NCI-H345 (cell line): ENCODE measurements around the gene SEMA4A.
"Not testable (repeated sequence)": the region's sequence is repeated elsewhere in the genome, so short reads cannot be mapped to it uniquely, and the experiment has no call there.

Experiments
- DNase-seq: peaks from one replicate; lab custom pipeline; 2025; lab: John Stamatoyannopoulos, UW

SEMA4A gene

DNA sequence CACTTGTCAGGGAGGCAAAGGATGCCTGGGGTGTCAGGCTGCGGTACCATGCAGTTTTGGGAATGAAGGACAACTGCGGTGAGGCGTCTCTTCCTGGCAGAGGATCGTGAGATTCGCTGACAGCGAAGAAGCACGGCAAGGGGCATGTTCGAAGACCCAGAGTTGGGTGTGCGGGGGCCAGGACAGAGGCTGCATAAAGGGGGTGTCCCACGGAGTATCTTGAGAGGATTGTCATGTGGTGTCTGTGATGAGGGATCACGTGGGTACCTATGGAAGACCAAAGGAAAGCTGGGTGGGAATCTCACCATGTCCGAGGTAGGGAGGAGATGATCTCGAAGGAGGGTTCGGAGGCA lies 40.9 kb downstream of the SEMA4A start:
- peak; percentile 72 for DNase-seq

DNA sequence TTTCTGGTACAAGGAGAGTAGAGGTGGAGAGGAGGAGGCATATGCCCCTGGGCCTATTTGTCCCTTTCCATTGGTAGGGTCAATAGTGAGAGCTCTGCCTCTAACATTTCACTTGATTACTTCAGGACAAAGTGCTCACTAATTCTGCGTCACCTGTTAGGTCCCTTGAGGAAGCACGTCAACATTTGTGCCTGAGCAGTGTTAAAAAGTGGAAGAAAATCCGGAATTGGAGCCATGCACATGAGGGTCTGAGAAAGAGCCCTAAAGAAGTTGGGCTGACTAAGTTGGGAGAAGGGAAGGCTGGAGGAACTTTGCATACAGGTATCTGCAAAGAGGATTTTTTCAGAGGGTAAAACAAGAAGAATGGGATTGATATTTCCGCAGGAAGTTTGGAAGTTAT lies 42.5 kb downstream of the SEMA4A start:
- DNase-seq = no peak

DNA sequence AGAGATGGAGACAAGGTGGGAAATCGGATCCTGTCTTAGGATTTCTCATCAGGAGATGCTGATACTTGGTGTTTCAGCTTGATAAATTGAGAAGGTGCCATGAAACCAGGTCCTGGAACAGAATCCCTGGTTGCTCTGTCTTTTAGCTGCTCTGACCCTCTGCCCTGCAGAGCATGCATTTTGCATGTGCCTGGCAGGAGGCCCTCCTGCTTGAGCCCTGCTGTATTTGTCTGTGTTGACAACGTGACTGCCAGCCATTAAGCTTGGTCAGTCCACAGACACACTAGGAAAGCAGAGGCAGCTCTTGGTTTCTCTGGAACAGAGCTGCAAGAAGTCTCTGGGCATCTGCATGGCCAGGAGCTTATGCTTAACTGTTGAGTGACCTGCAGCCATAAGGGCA lies 43.1 kb downstream of the SEMA4A start:
- no peak for DNase-seq

DNA sequence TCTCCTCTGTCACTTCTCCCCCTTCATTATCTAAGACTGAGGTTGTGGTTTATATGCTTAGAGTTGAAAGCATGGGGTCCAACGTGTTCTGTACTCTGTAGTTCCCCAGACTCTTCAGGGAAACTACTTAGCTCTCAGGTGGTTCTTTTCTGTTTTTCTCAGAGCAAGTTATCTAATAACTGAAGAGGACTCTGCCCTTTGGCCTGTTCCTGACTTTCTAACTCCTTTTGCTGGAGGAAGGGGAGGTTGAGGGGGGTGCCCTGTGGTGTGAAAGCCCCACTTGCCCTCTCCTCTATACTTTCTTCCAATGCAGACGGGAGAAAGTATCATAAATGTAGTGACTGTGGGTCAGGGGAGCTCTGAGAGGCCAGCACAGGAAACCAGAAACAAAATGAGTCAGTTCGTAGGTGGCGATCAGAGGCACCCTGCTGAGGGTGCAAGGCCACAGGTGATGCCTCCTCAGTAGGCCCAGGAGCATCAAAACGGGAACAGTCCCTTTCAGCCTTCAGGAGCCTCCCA lies 45.5 kb downstream of the SEMA4A start:
- DNase-seq = no peak

DNA sequence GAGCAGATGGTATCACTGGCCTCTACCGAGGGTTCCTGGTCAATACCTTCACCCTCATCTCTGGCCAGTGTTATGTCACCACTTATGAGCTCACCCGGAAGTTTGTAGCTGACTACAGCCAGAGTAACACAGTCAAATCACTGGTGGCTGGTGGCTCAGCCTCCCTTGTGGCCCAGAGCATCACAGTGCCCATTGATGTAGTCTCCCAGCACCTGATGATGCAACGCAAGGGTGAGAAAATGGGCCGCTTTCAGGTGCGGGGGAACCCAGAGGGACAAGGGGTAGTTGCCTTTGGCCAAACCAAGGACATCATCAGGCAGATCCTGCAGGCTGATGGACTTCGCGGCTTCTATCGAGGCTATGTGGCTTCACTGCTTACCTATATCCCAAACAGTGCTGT lies 46.7 kb downstream of the SEMA4A start:
- DNase-seq = no peak

DNA sequence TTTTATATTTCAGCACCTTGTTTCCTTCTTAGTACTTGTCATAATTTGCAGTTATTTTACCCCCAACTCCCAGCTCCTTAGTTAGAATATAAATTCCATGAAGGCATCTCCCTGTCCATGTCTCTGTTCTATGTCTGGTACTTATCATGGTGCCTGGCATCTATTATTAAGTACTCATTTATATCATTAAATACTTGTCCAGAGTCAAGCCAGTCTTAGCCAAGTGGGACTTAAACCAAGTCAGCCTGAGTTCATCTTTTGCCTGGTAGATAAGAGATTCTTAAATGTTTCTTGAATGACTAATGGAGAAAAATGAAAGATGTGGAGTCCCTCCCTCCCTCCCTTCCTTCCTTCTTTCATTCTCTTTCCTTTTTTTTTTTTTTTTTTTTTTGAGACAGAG lies 49.9 kb downstream of the SEMA4A start:
- no peak for DNase-seq

DNA sequence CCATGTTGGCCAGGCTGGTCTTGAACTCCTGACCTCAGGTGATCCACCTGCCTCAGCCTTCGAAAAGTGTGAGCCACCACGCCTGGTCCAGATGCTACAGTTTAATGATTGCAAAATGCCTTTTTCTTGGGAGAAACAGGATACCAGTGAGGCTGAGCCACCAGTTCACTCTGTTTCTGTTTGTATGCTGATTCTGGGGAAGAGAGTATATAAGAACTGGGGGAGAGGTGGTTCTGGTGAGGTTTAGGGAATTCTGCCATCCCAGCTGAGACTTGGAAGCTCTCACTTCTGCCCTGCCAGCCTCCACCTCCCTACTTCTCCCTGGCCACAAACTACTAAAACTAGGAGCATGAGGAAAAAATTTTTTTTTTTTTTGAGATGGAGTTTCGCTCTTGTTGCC lies 51.3 kb downstream of the SEMA4A start:
- DNase-seq = no peak

DNA sequence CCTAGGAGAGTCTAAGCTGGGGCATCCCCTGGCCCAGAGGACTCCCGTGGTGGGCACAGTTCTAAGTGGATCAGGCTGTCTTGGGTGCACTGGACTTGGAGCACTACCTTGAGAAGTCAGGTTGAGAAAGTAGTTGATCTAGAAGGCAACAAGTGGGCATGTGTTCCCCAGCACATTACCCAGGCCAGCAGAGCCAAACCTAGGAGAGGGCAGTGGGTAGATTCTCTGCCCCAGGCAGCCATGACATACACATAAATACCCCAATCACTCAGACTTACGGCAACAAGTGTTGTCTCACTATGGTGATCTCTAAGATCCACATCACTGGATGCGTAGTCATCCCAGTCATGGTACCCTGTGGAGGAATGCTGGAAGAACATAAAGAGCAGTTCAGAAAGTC lies 57.9 kb downstream of the SEMA4A start:
- DNase-seq = no peak

DNA sequence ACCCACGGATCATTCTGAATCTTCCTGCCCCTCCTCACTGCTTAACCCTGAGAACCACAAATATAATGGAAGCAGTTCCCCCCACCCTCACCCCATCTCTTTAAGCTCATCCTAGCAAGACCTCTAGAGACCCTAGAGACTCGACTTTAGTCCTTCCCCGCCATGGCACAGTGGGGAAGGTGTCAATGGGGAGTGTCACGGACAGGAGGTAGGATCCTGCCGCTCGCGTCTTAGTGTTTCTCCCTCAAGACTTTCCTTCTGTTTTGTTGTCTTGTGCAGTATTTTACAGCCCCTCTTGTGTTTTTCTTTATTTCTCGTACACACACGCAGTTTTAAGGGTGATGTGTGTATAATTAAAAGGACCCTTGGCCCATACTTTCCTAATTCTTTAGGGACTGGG lies 58.7 kb downstream of the SEMA4A start:
- no peak for DNase-seq

DNA sequence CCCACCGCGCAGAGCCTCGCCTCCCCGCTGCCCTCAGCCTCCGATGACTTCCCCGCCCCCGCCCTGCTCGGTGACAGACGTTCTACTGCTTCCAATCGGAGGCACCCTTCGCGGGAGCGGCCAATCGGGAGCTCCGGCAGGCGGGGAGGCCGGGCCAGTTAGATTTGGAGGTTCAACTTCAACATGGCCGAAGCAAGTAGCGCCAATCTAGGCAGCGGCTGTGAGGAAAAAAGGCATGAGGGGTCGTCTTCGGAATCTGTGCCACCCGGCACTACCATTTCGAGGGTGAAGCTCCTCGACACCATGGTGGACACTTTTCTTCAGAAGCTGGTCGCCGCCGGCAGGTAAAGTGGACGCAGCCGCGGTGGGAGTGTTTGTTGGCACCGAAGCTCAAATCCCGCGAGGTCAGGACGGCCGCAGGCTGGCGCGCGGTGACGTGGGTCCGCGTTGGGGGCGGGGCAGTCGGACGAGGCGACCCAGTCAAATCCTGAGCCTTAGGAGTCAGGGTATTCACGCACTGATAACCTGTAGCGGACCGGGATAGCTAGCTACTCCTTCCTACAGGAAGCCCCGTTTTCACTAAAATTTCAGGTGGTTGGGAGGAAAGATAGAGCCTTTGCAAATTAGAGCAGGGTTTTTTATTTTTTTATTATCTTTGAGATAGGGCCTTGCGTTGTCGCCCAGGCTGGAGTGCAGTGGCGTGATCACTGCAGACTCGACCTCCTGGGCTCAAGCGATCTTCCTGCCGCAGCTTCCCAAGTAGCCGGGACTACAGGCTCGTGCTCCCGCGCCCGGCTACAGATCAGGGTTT lies 59.7 kb downstream of the SEMA4A start, which contains the start of gene PMF1:
PMF1 (plus strand) TSS at position 175 of the 811 bp plus-strand sequence; CDS start at position 184, 9 bp downstream.
- DNase-seq = peak; percentile 100

DNA sequence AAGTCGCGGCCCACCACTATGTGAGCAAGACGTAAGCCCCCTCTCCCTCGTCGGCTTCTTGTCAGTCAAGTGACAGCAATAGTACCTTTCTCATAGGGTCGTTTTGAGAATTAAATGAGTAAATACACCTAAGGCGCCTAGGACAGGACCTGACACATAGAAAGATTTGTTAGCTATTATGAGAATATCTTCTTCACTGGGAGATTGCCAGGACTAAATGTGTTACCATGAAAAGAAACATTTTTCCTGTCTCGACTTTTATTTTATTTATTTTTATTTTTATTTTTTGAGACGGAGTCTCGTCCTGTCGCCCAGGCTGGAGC lies 60.2 kb downstream of the SEMA4A start:
- no peak for DNase-seq

DNA sequence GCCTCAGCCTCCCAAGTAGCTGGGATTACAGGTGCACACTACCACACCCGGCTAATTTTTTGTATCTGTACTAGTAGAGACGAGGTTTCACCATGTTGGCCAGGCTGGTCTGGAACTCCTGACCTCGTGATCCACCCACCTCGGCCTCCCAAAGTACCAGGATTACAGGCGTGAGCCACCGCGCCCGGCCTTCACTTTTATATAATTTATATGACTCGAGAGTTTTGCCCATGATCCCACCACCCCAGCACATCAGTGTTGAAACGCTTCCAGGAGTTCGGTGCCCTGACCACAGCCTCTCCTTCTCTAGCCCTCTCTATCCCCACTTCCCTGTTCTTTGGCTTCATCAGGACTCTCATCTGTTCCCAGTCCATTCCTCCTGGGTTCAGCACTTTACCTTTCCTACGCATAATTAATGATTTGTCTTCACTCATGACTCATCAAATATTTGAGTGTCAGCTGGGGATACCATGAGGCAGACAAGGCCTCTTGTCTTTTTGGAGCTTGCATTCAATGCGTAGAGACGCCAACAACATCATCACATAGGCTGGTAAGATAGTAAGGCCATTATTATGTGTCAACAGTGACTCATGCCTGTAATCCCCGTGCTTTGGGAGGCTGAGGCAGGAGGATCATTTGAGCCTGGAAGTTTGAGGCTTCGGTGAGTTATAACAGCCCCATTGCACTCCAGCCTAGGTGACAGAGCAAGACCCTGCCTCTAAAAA lies 60.8 kb downstream of the SEMA4A start:
- DNase-seq = peak; percentile 50

DNA sequence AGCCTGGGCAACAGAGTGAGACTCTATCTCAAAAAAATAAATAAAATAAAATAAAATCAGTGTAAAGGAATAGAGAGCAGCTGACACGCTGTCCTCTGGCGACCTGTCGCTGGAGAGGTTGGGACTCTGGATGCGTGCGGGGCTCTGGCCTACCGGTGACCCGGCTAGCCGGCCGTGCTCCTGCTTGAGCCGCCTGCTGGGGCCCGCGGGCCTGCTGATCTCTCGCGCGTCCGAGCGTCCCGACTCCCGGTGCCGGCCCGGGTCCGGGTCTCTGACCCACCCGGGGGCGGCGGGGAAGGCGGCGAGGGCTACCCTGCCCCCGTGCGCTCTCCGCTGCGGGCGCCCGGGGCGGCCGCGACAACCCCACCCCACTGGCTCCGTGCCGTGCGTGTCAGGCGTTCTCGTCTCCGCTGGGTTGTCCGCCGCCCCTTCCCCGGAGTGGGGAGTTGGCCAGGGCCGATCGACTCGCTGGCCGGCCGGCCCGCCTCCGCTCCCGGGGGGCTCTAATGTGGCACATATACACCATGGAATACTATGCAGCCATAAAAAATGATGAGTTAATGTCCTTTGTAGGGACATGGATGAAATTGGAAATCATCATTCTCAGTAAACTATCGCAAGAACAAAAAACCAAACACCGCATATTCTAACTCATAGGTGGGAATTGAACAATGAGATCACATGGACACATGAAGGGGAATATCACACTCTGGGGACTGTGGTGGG lies 63.1 kb downstream of the SEMA4A start:
- DNase-seq = not testable (repeated sequence)

DNA sequence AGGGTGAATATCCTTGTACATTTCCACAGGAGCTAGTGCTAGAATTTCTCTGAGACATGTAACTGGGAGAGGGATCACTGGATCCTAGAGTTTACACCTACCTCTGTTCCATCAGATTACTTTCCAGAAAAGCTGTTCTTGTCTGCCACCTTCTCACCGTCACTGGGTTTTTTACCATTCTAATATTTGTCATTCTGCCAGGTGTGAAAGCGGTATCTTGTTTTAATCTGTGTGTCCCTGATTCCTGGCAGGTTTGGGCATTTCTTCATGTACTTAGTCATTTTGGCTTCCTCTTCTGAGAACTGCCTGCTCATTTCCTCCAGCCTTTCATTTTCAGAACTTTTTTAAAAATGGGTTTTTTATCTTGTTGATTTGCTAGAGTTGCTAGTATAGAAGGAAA lies 64.5 kb downstream of the SEMA4A start:
- no peak for DNase-seq

DNA sequence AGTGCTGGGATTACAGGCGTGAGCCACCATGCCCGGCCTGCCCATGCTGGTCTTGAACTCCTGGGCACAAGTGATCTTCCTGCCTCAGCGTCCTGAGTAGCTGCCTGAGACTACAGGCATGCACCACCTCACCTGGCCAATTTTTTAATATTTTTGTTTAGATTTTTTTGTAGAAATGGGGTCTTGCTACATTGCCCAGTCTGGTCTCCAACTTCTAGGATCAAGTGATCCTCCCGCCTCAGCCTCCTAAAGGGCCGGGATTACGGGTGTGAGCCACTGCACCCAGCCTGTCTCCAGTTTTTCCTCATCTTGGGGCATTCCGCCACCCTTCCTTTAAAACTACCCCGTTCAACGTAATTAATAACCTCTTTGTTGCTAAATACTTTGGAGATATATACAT lies 66.8 kb downstream of the SEMA4A start:
- no peak for DNase-seq

DNA sequence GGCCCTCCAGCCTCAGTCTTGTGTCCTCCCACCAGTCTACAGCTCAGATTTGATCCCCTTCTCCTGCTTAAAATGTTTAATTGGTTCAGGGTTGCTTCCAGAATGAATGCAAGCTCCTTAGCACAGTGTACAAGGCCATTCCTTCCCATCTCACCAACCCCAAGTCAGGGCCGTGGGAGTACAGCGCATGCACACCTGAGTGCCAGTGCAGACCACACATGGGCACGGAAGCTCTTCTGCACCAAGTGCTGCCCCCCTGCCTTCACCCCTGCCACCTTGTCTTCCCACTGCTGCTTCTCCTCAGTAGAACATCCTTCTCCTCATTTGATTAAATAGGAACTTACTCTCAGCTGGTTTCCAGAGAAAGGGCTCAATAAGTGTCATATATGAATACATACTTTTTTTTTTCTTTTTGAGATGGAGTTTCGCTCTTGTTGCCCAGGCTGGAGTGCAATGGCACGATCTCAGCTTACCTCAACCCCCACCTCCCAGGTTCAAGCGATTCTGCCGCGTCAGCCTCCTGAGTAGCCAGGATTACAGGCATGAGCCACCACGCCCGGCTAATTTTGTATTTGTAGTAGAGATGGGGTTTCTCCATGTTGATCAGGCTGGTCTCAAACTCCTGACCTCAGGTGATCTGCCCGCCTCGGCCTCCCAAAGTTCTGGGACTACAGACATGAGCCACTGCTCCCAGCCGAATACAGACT lies 68.8 kb downstream of the SEMA4A start:
- no peak for DNase-seq

DNA sequence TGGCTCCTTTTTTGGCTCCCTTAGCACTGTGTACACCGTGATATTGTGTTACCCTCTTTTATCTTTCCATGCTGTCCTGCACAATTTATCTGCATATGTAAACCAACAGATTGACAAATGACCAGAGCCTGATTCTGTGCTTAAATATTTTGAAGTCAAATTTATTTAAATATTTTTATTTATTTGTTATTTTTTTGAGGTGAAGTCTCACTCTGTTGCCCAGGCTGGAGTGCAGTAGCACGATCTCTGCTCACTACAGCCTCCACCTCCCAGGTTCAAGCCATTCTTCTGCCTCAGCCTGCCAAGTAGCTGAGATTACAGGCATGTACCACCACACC lies 72.3 kb downstream of the SEMA4A start:
- DNase-seq = no peak

DNA sequence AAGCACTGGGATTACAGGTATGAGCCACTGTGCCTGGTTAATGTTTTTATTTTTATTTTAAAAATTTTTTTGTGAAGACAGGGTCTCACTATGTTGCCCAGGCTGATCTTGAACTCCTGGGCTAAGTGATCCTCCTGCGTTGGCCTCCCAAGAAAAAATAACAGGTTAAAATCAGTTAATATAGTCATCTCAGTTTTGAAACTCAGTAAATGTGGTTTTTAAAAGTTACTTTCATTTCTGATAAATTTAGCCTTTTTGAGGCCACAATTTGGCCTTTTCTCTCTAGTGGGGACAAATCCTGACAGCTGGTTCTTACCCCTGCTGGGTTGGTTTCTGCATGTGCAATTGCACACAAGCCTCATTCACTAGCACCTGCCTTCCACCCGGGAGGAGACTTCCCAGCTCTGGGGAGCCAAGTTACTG lies 72.7 kb downstream of the SEMA4A start:
- DNase-seq = no peak

DNA sequence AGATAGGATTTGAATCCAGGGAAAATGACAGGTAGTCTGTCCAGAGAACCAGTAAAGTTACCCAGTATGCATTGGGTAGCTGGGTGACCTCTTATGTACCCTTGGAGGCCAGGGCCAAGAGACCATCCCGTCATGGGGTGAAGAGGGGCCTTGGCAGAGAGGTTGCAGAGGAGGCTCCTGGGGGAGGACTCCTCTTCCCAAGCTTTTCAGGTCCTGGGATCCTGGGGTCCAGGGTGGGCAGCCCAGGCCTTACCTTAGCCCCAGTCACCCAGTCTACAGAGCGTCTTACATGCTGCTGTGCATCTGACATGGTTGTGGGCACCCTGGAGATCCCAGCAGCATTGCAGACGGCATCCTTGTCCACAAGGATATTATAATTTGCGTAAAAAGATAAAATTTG lies 73.4 kb downstream of the SEMA4A start:
- no peak for DNase-seq
